Heart left ventricle (tissue), 16 donors: ENCODE results near the gene CES2. TPM values are rescaled to one million over a fixed set of nuclear protein-coding genes. Genes with fewer than 3 reads are reported as not detected.

ENCODE experiments used
- ATAC-seq, 4 donors: fragments of 200-7000 bp; cut with Tn5 transposase; one replicate each; pipeline ENCODE4 v1.9.1; 2020 to 2022; ENCODE audit warnings: moderate library complexity in 4 of 4, mild to moderate bottlenecking in 3 of 4, moderate number of reproducible peaks in 1 of 4
- DNase-seq, 5 donors: peaks; one replicate each; pipeline ENCODE4 v3.0.0-alpha.2; 2020
- H3K27ac ChIP-seq, 12 donors: fragments of 200-600 bp; sonication (generic) in 4 of 12; one replicate each; pipeline versions ENCODE4 v1.5.0 to v1.8.0; 2016 to 2022; ENCODE audit warnings: mild to moderate bottlenecking in 2 of 12
- H3K27me3 ChIP-seq, 9 donors: fragments of 200-600 bp; sonication (generic) in 2 of 9; one replicate each; pipeline versions ENCODE4 v1.5.1 to v1.8.0; 2016 to 2022; ENCODE audit warnings: mild to moderate bottlenecking in 3 of 9
- H3K36me3 ChIP-seq, 9 donors: fragments of 200-600 bp; sonication (generic) in 2 of 9; one replicate each; pipeline versions ENCODE4 v1.5.0 to v1.8.0; 2018 to 2022; ENCODE audit warnings: mild to moderate bottlenecking in 2 of 9
- H3K4me1 ChIP-seq, 12 donors: fragments of 200-600 bp; sonication (generic) in 4 of 12; one replicate each; pipeline versions ENCODE4 v1.5.0 to v1.8.0; 2016 to 2022; ENCODE audit warnings: mild to moderate bottlenecking in 3 of 12
- H3K4me3 ChIP-seq, 12 donors: fragments of 200-600 bp; sonication (generic) in 4 of 12; one replicate each; pipeline versions ENCODE4 v1.5.0 to v1.8.0; 2017 to 2022; ENCODE audit warnings: mild to moderate bottlenecking in 9 of 12, moderate library complexity in 4 of 12
- H3K9me3 ChIP-seq, 12 donors: fragments of 200-600 bp; sonication (generic) in 4 of 12; one replicate each; pipeline versions ENCODE4 v1.5.0 to v1.8.0; 2016 to 2022; ENCODE audit warnings: mild to moderate bottlenecking in 1 of 12
- CTCF ChIP-seq, 12 donors: fragments of 200-600 bp; sonication (generic) in 4 of 12; IDR thresholded peaks; one replicate each; pipeline versions ENCODE4 v1.5.0 to v1.8.0; 2018 to 2022; ENCODE audit warnings: antibody characterized with exemption in 12 of 12, mild to moderate bottlenecking in 5 of 12
- POLR2A ChIP-seq, 2 donors: fragments of 450-650 bp; IDR thresholded peaks; one replicate each; pipeline ENCODE4 v1.6.1; 2017; ENCODE audit warnings: antibody characterized with exemption in 2 of 2, mild to moderate bottlenecking in 2 of 2, moderate library complexity in 2 of 2
- WGBS, 4 donors: extraction: QIAGEN DNeasy Blood & Tissue Kit in 2 of 4; methylation state at CpG; one replicate each; pipeline versions ENCODE4 v1.1.5 to v1.1.7; 2013 to 2018; 5-methylcytosine and 5-hydroxymethylcytosine counted together
- intact Hi-C, 10 donors: fragments of 100-400 bp; cut with DNase I; formaldehyde crosslinking; loops; one replicate each; pipeline versions ENCODE4 v1.11.1 to v1.14.2; 2022
- polyA plus RNA-seq, 2 donors: library from polyadenylated mRNA; stranded (reverse); fragments of 200-250 nt; gene quantifications; one replicate each; pipeline ENCODE4 v1.2.3, GENCODE V29; 2013
- total RNA-seq, 9 donors: library from RNA; depleted of rRNA in 2 of 9; stranded (reverse); fragments of >200 nt in 2 of 9; fragmentation: NEBNext Ultra II Directional in 3 of 9; extraction: Animal tissue kit (Norgen Biotek cat#: 25700) in 3 of 9; gene quantifications; one replicate each; pipeline versions ENCODE4 v1.1.0 to v1.2.4, GENCODE V29; 2016 to 2023
- donor health status: ischemic (EF 13 %, LVEDD 7.1; RV severe dilation, severe dysfunction).
- donor health status: healthy with polysubstance abuse.
- donor health status: DM: no; HTN: yes; CAD: no.
- donor health status: DM: no; HTN: no; CAD: no.
- donor health status: ischemic (EF 25% LVEDD 6.9; RV normal size, moderate dysfunction).
- donor health status: ischemic (EF 25% LVEDD 5.7; RV mildly dilated, moderate dysfunction).
- donor health status: healthy.
- donor health status: DM: yes; HTN: yes; CAD: no.
- donor health status: ischemic (EF 35%, LVEDD 5.7; RV mildly dilated, moderate dysfunction).
- donor health status: nonischemic (EF 11% LVEDD 7.7; RV severe dilation, severe dysfunction).
- donor health status: DM: yes; HTN: yes; CAD: no.
- donor health status: PGD.
- donor health status: ischemic (EF 29% LVEDD 5.4; RV normal size, mild dysfunction).
- donor health status: nonischemic (EF 23%, LVEDD 6.1; RV moderate dilation, normal function).

Gene CES2
- total and polyA plus RNA-seq, 11 donors: 40.9 to 157 (median 78.8) TPM

GRCh38 chr16:66906916-66907836 is 28.1 kb upstream of the CES2 start:
- Histone ChIP-seq H3K4me3 (no peak overlapping the region), H3K4me1 (peaks cover 0 to 58% (median 30%) of the 10 kb centered on the region in 12 donors), H3K27me3 (no peaks in the 10 kb centered on the region), H3K27ac (peak overlapping the region; percentile 13 to 100 (median 96)), H3K9me3 (no peaks in the 10 kb centered on the region), H3K36me3 (no peaks in the 10 kb centered on the region)
- peak in 2 of 4 donors; percentile 1 for ATAC-seq
- 27 to 45% (median 39%) methylated on average over 4 to 7 of the region's 7 CpGs for WGBS, 4 donors
- DNase-seq: peak in 2 of 5 donors; percentile 47 to 58
- intact Hi-C loops: no loop called here
- TF ChIP-seq CTCF (IDR thresholded peaks at IDR 0.05) (no peak), POLR2A (IDR thresholded peaks at IDR 0.05) (no peak)

GRCh38 chr16:66908116-66908515 is 27.2 kb upstream of the CES2 start:
- intact Hi-C loops: no loop called here
- 87 to 100% (median 88%) methylated on average over 3 of the region's 3 CpGs for WGBS, 4 donors
- Histone ChIP-seq H3K27ac (peak overlapping the region in 5 of 12 donors; percentile 95 to 99 (median 96)), H3K9me3 (no peaks in the 10 kb centered on the region), H3K36me3 (no peaks in the 10 kb centered on the region), H3K4me1 (peaks cover 0 to 49% (median 26%) of the 10 kb centered on the region in 12 donors), H3K4me3 (no peak overlapping the region), H3K27me3 (no peaks in the 10 kb centered on the region)
- TF ChIP-seq POLR2A (IDR thresholded peaks at IDR 0.05) (no peak), CTCF (IDR thresholded peaks at IDR 0.05) (no peak)
- DNase-seq (no peak), ATAC-seq (no peak)

GRCh38 chr16:66908762-66909559 is 26.4 kb upstream of the CES2 start:
- DNase-seq: no peak
- WGBS, 4 donors: 90 to 93% (median 91%) methylated on average over 12 to 14 of the region's 14 CpGs
- Histone ChIP-seq H3K4me1 (peaks cover 0 to 41% (median 22%) of the 10 kb centered on the region in 12 donors), H3K4me3 (no peak overlapping the region), H3K27me3 (no peaks in the 10 kb centered on the region), H3K27ac (no peak overlapping the region), H3K9me3 (no peaks in the 10 kb centered on the region), H3K36me3 (no peaks in the 10 kb centered on the region)
- no peak for ATAC-seq
- intact Hi-C loops: no loop called here
- TF ChIP-seq POLR2A (IDR thresholded peaks at IDR 0.05) (no peak), CTCF (IDR thresholded peaks at IDR 0.05) (no peak)
